Inflammatory macrophage treated with lipopolysaccharide for 4 hours (primary cell): ENCODE results near the gene GTF2H4.

Experiments
- DNase-seq: peaks from one replicate; pipeline ENCODE4 v3.0.0-alpha.2; 2020

GTF2H4 gene

DNA sequence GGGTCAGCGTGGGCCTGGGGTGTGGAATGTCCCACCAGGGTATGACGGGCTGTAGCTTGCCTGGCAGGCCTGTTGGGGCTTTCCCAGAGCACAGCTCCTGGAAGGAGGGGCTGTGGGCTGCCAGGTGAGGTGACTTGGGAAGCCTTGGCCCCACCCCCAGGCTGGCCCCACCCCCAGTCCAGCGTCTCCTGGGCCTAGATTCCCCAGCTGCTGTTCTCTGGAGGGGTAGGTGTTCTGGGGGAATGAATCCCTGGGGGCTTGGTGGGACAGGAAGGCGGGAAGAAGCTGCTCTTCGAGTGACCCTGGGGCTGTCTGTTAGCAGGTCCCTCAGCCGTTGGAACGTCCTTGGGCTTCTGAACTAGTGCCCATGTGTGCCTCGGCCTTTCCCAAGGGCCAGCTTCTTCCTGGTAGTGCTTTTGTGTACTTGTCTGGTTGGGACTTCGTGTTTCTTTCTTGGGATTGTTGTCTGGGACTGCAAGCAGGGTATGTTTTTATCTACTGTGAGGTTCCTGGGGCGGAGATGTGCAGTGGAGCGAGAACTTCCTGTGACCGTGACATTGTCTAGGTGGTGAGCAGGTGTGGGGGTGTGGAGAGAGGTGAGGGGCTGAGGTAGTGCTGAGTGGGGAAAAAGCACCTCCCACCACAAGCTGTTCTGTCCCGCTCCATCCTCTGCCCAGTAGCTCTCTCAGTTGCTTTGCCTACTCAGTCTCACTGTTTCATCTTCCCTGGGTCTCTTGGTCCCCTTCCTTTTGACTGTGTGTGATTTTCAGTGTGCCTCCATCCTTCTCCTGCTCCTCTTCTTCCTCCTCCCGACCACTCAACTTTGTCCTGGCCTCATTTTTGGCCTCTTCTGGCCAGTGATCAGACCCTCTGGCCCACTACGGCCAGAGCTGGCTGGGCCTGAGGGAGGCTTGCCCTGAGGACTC, 25.0 kb upstream of the GTF2H4 start:
- DNase-seq = no peak

DNA sequence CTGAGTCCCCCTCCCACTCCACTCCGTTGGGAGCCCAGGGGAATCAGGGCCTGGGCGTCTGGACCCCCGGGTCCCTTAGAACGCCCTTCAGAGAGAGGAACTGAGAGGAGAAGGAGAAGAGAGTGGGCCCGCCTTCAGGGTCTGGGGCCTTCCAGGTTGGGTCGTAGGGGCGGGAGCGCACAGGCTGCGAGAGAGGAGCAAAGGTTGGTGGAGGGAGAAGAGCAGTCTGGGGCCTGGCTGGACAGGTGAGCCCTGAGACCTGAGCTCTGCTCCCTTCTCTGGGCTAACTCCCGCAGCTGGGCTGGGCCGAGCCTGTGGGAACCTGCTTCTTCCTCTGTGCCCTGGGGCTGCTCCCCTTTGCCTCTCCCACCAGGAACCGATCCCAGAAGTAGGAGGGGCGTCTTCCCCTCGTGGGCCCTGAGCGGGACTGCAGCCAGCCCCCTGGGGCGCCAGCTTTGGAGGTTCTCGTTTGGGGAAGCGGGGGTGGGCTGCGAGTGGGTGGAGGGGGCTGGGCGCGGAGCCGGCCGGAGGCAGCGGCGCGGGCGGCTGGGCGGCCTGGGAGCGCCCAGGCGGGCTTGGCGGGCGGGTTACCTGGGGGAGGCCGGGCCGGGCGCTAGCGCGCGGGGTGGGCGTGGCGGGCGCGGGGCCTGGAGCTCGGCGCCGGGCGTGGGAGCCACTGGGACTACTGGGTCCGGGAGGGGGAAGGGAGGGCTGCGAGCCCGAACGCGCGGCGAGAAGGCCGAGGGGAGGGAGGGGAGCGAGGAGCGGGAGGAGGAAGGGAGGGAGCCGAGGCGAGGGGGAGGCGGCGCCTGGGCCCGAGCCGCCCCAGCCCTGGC, 24.1 kb upstream of the GTF2H4 start, which contains the start of gene DDR1:
TSS of gene DDR1 (plus strand) at position 835 of the 836 bp plus-strand sequence. CDS start 4,211 bp downstream, outside the sequence.
- peak; percentile 15 for DNase-seq

DNA sequence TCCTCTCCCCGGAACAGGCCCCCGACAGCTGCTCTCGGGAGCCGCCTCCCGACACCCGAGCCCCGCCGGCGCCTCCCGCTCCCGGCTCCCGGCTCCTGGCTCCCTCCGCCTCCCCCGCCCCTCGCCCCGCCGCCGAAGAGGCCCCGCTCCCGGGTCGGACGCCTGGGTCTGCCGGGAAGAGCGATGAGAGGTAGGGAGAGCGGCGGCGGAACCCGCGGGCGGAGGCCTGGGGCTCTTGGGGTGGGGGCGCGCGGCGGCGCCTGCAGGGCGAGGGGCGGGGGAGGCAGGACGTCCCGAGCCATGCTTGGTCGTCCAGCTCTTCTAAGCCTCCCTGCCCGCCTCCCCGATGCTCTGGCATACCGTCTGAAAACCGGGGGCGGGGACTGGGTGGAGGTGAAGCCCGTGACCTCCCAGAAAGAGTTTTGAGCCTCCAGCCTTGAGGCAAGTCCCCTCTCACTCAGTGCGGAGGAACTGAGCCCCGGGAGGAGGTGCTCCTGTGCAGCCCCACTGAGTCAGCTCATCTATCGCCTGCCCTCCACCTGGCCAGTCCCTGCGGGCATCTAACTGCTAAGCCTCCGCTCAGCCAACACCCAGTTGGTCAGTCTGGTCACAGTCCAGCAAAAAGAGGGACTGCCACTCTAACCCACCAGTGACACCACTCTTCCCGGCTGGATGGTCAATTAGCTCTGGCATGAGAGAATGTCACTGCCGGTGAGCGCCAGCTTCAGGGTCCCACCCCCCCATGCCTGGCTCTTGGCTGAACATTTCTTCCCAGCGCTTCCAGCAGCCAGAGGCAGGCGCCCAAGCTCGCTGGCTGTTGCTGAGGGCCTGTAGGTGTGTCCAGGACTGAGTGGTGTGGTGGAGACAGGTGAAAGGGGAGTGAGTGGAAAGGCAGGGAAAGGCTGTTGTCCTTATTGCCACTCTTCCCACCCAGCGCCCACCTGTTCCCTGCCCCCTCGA, 23.2 kb upstream of the GTF2H4 start:
- peak; percentile 14 for DNase-seq

DNA sequence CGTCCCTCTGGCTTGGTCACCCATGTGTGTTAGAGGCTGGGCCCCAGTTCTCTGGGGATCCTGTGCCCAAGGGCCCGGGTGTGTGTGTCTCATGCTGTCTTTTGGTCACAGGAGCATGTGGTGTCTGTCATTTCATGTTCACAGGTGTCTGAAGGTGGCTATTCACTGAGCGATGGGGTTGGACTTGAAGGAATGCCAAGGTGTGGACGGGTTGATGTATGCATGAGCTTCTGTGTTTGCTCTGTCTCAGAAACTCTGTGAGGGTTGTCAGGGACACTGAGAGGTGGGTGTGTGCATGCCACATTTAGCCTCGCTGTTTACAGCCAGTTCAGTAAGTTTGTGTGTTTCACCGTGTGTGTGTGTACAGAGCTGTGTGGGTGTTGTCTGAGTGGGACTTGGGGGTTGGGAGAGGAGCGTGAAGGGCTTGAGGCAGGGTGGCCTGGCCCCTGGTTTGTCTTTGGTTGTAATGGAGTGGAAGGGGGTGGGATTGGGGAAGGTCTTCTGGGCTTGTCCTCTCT, 22.5 kb upstream of the GTF2H4 start:
- DNase-seq = no peak

DNA sequence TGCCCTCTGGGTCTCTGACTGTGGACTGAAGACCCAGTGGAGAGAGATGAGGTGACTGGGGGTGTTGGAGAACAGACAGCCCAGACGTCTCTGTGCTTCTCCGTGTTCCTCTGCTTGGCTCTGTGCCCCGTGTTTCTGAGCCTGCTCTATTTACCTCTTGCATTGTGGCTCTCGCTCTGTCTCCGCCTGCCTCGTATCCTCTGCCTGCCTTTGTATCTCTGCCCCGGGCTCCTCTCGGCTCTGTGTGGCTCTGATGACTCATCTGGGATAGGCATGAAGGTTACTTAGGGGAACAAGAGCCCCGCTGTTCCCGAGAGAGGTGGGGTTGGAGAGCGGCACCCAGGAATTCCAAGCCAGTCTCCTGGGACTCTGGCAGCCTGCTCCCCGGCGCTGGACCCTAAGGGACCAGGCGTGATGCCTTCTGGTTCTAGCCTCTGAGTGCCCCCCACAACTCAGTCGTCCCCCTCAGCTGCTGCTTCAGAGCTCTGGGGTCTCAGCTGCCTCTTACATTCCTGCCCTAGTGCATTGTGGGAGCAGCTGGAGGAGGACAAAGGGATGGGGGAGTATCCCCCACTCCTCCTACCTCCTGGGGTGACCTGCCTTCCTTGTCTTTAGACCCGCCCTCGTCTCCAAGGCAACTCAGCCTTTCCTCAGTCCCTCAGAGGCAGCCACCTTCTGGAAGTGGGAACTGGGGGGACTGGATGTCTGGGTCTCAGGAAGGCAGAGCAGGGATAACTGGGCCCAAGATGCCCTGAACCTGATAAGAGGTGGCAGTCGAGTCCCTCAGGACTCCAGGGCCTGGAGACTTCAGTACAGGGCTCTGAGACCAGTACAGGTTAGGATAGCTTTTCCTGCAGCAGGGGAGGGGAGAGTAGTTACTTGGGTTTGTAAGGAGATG, 21.8 kb upstream of the GTF2H4 start:
- DNase-seq = no peak

DNA sequence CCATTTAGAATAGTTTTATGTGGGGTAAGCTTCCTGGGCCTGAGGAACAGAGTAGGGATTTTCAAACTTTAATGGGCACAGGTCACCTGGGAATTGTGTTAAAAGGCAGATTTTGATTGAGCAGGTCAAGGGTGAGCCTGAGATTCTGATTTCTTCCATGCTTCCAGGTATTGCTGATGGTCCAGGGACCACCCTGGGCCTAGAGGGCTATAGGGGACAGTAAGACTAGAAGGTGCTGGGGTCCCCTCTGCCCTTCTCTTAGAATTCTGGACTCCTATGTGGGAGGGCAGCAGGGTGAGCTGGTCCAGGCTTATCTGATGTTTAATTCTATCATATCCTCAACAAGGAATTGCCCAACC, 21.1 kb upstream of the GTF2H4 start:
- no peak for DNase-seq

DNA sequence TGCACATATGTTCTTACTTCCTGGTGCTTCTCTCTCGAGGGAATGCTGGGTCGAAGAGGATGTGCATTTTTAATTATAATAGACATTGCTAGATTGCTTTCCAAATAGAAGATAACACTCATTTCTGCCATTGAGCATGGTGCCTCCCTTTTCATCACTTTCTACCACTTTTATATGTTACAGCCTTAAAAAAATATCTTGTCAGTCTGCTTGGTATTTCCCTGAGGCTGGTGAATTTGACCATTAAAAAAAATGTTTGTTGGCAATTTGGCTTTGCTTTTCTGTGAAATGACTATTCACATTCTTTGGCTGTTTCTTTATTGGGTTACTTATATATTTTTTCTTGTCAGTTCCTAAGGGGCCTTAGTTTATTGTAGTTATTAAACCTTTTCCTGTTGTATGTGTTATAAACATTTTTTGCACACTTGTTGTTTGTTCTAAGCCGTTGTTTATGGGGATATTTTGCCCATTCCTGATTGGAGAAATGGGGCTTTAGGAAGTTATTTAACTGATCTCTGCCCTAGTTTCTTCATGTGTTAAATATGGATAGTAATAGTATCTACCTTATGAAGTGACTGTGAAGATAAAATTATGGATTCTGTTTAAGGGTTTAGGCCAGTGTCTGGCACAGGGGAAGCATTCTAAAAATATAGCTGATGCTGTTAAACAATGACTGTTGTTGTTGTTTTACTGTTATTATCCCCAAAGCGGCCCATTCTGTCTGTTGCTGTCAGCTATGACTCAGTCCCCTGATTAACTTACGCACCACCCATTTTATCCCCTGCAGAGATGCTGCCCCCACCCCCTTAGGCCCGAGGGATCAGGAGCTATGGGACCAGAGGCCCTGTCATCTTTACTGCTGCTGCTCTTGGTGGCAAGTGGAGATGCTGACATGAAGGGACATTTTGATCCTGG, 19.8 kb upstream of the GTF2H4 start:
- no peak for DNase-seq

DNA sequence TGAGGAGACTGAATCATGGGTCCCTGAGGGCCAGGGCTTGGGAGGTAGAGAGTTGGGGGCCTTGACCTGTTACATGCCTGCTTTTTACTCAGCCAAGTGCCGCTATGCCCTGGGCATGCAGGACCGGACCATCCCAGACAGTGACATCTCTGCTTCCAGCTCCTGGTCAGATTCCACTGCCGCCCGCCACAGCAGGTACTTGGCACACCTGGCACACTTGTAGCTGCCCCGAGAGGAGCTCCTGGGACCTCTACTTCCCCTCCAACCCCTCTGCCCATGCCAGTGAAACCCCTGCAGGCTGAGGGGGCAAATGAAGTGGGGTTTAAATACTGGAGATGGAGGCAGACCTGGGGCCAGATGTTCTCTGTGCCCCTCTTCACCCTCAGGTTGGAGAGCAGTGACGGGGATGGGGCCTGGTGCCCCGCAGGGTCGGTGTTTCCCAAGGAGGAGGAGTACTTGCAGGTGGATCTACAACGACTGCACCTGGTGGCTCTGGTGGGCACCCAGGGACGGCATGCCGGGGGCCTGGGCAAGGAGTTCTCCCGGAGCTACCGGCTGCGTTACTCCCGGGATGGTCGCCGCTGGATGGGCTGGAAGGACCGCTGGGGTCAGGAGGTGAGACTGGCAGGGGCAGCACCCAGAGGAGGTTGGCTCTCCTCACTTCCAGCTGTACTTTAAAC, 19.1 kb upstream of the GTF2H4 start:
- no peak for DNase-seq

DNA sequence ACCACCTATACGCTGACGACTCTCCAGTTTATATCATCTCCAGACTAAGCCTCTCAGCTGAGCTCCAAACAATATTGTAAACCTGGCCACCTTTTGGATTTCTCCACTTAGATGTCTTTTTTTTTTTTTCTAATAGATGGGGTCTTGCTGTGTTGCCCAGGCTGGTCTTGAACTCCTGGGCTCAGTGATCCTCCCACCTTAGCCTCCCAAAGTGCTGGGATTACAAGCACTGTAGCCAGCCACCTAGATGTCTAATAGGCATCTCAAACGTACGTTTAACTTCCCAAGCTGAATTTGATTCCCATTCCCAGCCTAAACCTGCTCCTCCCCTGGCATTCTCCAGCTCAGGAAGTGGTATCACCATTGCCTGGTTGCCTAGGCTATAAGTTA, 18.5 kb upstream of the GTF2H4 start:
- no peak for DNase-seq

DNA sequence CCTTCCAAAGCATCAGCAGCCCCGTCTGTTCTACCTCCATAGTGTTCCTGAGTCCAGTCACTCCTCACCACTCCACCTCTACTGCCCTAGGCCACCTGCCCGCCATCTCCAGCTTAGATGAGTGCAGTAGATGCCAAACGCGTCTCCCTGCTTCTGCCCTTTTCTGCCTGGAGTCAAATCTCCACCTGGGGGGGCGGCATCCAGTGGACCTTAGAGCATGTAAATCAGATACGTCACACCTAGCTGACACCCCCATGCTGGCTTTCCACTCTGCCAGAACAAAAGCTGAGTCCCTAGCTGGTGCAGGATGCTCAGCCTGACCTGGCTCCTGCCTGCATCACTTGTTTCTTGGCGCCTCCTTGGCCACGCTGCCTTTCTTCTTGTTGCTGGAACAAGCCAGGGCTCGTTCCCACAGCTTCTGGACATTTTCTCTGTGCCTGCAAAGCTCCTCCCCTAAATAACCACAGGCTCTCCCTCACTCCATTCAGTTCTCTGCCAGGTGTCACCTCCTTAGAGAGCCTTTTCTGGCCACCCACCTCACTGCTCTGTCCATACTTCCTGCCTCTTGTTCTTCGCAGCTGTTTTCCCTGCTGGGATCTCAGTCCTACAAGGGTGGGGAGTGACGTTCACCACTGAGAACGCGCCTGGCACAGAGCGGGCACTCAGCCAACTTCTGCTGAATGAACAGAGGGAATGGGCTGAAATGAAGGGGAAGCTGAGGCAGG, 17.9 kb upstream of the GTF2H4 start:
- DNase-seq = no peak

DNA sequence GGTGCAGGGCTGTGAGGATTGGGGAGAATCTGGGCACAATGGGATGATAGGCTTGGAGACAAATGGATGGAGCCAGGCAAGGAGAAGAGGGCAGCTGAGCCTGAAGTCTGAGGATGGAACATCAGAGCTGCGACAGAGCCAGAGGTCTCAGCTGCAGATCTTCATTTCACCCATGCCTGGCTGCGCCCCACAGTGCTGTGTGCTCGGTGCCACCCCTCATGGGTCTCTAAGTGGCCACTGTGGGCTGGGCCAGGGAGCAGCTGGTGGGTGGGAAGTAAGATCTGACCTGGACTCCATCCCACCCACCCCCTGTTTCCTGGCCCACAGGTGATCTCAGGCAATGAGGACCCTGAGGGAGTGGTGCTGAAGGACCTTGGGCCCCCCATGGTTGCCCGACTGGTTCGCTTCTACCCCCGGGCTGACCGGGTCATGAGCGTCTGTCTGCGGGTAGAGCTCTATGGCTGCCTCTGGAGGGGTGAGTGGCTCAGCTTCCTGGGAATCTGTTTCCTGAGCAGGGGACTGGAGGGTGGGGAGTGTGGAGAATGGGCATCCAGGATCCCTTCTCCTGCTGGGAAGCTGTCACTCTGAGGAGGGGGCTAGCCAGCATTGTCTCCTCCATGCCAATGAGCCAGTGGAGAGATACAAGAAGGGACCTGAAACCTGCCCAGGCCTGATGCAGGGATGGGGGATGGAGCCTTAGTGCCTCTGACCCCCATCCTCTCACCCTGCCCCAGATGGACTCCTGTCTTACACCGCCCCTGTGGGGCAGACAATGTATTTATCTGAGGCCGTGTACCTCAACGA, 17.2 kb upstream of the GTF2H4 start:
- no peak for DNase-seq

DNA sequence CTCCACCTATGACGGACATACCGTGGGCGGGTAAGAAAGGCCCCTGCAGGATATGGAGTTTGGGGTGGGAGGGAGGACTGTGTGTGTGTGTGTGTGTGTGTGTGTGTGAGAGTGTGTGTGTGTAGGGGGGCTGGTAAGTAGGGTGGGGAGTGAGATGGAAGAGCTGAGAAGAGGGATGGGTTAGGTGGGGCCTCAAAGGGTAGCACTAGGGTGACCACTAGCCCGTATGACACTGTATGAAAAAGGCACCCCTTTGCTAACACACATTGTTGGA, 16.6 kb upstream of the GTF2H4 start:
- DNase-seq = no peak

DNA sequence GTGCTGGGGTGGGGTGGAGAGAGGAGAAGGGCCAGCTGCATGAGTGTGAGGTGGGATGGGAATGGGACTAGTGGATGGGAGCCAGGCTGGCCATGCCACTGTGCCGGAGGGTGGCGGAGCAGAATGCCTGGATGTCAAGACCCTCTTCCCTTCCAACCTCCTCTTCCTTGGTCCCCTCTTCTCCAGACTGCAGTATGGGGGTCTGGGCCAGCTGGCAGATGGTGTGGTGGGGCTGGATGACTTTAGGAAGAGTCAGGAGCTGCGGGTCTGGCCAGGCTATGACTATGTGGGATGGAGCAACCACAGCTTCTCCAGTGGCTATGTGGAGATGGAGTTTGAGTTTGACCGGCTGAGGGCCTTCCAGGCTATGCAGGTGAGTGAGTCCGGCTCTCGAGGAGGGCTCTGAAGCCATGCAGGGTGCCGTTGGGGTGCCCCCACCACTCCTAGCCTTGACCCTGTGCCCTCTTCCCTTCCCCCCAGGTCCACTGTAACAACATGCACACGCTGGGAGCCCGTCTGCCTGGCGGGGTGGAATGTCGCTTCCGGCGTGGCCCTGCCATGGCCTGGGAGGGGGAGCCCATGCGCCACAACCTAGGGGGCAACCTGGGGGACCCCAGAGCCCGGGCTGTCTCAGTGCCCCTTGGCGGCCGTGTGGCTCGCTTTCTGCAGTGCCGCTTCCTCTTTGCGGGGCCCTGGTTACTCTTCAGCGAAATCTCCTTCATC, 16.0 kb upstream of the GTF2H4 start:
- DNase-seq = no peak

DNA sequence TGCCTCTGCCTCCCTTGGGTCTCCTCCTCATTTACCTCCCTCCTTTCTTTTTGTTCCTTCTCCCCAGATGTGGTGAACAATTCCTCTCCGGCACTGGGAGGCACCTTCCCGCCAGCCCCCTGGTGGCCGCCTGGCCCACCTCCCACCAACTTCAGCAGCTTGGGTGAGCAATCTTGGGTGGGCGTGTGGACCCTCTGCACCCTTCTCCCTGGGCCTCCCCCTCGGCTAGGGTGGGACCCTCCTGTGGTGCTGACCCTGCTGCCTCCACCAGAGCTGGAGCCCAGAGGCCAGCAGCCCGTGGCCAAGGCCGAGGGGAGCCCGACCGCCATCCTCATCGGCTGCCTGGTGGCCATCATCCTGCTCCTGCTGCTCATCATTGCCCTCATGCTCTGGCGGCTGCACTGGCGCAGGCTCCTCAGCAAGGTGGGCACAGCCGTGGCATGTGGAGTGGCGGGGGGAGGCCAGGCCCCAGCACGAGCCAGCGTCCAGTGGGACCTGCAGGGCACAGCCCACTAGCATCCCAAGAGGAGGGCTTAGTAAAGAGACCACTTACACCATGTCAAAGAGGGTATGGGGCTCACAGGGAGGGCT, 14.9 kb upstream of the GTF2H4 start:
- no peak for DNase-seq

DNA sequence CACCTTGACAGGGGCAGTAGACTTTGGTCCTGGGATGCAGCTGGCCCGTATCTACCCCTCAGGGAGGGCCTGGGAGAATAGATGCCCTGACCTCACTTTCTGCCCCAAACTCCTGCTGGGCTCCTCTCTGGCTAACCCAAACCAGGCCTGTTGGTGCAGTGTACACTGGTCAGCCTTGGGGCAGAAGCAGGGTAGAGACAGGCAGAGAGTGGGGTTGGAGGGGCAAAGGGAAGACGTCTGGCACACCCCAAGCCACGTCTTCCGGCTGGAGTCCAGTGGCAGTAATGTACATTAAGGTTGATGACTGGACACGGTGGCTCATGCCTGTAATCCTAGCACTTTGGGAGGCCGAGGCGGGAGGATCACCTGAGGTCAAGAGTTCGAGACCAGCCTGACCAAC, 14.3 kb upstream of the GTF2H4 start:
- DNase-seq = no peak

DNA sequence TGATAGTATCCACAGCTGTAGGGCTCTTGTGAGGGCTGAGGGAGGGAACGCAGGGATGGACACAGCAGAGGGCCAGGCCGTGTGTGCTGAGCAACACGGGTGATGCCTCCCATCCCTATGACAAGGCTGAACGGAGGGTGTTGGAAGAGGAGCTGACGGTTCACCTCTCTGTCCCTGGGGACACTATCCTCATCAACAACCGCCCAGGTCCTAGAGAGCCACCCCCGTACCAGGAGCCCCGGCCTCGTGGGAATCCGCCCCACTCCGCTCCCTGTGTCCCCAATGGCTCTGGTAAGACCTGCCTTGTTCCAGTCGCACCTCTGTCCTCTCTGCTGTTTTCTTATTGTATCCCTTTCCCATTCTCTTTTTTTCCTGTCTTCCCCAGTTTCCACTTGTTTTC, 13.6 kb upstream of the GTF2H4 start:
- no peak for DNase-seq

DNA sequence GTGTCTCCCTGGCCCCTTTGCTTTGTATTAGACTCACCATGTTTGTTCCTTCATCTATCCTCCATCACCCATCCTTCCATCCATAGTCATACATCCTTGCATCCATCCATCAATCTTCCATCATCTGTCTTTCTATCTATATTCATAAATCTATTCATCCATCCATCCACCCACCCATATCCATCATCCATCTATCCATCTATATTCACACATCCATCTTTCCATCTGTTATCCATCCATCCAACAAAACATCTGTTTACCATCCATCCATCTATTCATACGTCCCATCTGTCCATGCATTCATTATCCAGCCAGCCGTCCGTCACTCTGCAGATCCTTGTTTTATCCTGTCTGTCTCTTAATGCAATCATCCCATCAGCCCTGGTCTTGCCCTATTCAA, 13.1 kb upstream of the GTF2H4 start:
- no peak for DNase-seq
